Neural crest cell (in vitro differentiated cells): ENCODE data around the gene ST7. TPM values are rescaled to one million over a fixed set of nuclear protein-coding genes. Genes with fewer than 3 reads are reported as not detected.

Experiments used
- DNase-seq: peaks from one replicate; pipeline ENCODE4 v3.0.0; 2021; ENCODE audit warnings: low read depth, mixed read lengths, low spot score
- H3K27ac Mint-ChIP-seq: one replicate; pipeline ENCODE4 v1.8.0; 2021; ENCODE audit warnings: mild to moderate bottlenecking, mixed read lengths; ENCODE audit not compliant: unreplicated experiment
- H3K27me3 Mint-ChIP-seq: 2 replicates; pipeline ENCODE4 v1.8.0; 2021; ENCODE audit warnings: low read depth, mild to moderate bottlenecking, mixed read lengths
- H3K36me3 Mint-ChIP-seq: 2 replicates; pipeline ENCODE4 v1.8.0; 2021; ENCODE audit warnings: low read depth, mild to moderate bottlenecking, mixed read lengths
- H3K4me1 Mint-ChIP-seq: 2 replicates; pipeline ENCODE4 v1.8.0; 2021; ENCODE audit warnings: mixed read lengths
- H3K4me3 Mint-ChIP-seq: one replicate; pipeline ENCODE4 v1.8.0; 2021; ENCODE audit warnings: mild to moderate bottlenecking, mixed read lengths
- H3K9me3 Mint-ChIP-seq: 2 replicates; pipeline ENCODE4 v1.8.0; 2021; ENCODE audit warnings: mixed read lengths
- total RNA-seq: library from RNA; stranded (reverse); gene quantifications from 2 replicates; pipeline ENCODE4 v1.2.1, GENCODE V29; 2021
- TF ChIP-seq, protein P1 (sequence below): fragments of 200-600 bp; sonication (generic); conservative IDR thresholded peaks from 2 replicates; pipeline ENCODE4 v1.5.0; 2021; ENCODE audit warnings: antibody characterized with exemption, mild to moderate bottlenecking

Gene ST7
- total RNA-seq, 1 donor from 2014 or later = 22.4 TPM

DNA sequence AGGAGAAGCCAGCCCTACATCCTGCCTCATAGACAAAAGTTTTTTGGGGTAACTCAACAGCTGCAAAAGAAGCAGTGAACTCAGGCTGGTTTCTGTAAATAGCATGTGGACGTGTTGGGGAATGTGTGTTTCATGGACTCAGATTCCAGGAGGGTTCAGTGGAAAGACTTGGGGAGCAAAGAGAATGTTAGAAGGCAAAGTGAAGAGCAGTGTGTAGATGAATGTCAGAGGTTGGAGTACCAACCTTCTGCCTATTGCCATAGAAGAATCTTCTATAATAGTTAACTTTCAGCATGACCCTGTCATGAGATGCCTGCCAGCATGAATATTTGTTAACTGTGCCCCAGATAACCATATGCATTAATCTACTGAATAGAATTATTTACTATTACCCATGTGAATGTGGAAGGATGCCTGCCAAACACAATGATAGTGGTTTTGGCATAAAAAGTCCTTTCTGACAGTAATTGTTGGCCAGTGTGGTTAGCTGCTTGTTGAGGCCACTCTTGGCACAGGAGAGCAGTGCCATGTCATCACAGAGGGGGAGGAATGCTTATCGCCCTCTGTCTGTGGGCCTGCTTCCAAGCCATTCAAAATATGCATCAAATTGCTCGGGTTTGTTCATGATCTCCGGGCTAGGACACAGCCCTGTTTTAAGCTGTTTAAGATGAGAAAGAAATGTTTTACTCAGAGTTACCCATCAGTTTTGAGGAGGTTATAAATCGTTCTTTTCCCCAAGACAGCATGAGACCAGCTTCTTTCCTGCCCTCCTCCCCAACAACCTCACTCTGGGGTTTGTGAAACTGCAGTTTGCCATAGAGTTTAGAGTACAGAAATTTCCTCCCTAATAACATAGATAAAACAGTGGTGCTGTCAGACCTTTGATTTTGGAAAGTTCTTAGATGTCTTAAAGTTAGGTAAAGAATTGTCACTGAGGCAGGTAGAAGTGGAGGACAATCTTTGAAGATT is 204.2 kb downstream of the ST7 start:
- no peak for DNase-seq
- Mint-ChIP-seq H3K27ac (no peak overlapping the region), H3K9me3 (no peaks in the 10 kb centered on the region), H3K27me3 (no peaks in the 10 kb centered on the region), H3K36me3 (no peaks in the 10 kb centered on the region), H3K4me3 (no peak overlapping the region), H3K4me1 (no peaks in the 10 kb centered on the region)
- TF ChIP-seq, protein P1, sequence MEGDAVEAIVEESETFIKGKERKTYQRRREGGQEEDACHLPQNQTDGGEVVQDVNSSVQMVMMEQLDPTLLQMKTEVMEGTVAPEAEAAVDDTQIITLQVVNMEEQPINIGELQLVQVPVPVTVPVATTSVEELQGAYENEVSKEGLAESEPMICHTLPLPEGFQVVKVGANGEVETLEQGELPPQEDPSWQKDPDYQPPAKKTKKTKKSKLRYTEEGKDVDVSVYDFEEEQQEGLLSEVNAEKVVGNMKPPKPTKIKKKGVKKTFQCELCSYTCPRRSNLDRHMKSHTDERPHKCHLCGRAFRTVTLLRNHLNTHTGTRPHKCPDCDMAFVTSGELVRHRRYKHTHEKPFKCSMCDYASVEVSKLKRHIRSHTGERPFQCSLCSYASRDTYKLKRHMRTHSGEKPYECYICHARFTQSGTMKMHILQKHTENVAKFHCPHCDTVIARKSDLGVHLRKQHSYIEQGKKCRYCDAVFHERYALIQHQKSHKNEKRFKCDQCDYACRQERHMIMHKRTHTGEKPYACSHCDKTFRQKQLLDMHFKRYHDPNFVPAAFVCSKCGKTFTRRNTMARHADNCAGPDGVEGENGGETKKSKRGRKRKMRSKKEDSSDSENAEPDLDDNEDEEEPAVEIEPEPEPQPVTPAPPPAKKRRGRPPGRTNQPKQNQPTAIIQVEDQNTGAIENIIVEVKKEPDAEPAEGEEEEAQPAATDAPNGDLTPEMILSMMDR = no peak

DNA sequence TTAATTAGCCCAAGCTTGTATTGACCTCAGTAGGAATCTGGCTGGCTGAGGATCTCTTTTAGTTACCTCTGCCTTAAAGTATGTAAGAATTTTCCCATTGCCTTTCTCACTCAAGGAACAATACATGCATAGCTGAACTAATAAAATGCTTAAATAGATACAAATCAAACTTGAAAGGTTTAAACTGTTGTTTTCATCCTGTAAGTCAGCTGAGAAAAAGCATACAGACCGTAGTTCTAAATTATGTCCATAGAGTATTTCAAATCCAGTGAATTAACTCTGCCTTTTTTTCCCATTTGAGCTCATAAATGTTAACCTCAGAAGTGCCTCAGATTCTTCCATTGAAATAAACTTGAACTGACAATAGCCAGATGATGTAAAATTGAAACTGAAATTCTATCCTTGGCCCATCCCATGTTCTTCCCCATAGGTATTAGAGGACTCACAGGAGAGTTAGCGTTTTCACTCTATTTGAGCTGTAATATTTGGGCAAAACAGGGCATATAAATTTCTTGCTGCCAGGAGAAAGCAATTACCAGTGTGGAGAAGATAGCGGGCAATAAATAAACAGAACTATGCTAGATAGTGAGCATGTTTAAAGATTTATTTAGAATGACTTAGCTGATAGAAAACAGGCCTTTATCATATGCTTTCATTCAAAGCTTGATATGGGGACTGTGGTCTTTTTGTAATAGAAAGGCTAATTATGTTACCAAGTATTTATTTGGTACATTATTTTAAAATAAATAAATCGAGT is 205.8 kb downstream of the ST7 start:
- Mint-ChIP-seq H3K4me3 (no peak overlapping the region), H3K36me3 (no peaks in the 10 kb centered on the region), H3K4me1 (no peaks in the 10 kb centered on the region), H3K27me3 (no peaks in the 10 kb centered on the region), H3K27ac (no peak overlapping the region), H3K9me3 (no peaks in the 10 kb centered on the region)
- TF ChIP-seq, protein P1 = no peak
- DNase-seq = no peak

DNA sequence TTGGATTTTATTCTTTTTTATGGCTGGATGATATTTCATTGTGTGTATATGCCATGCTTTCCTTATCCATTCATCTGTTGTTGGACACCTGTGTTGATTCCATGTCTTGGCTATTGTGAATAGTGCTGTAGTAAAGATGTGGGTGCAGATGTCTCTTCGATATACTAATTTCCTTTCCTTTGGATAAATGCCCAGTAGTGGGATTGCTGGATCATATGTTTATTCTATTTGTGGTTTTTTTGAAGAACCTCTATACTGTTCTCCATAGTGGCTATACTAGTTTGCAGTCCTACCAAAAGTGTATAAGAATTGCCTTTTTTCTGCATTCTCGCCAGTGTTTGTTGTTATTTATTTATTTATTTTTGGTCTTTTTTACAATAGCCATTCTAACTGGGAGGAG is 209.8 kb downstream of the ST7 start:
- H3K4me3 Mint-ChIP-seq = no peak overlapping the region
- no peak for DNase-seq
- TF ChIP-seq, protein P1 = no peak
- no peaks in the 10 kb centered on the region for H3K27me3 Mint-ChIP-seq
- H3K9me3 Mint-ChIP-seq = no peaks in the 10 kb centered on the region
- H3K36me3 Mint-ChIP-seq = no peaks in the 10 kb centered on the region
- no peak overlapping the region for H3K27ac Mint-ChIP-seq
- no peaks in the 10 kb centered on the region for H3K4me1 Mint-ChIP-seq

DNA sequence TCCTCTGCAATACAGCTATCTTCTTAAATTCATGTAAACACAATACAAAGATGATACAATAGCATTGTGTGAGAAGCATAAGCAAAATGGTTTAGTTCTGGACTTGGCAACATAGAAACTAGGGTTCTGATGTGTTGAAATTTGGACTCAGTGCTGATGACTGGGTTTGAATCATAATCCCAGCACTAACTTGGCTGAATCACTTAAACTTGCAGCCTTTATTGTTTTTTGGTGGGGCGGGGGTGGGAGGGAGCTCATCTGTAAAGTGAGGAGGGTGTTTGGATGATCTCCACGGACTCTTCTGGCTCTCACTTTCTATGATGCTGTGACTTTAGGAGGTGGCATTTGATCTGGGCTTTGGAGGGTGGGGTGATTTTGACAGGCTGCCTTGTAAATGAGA is 211.3 kb downstream of the ST7 start:
- Mint-ChIP-seq H3K9me3 (no peaks in the 10 kb centered on the region), H3K4me3 (no peak overlapping the region), H3K27ac (no peak overlapping the region)

DNA sequence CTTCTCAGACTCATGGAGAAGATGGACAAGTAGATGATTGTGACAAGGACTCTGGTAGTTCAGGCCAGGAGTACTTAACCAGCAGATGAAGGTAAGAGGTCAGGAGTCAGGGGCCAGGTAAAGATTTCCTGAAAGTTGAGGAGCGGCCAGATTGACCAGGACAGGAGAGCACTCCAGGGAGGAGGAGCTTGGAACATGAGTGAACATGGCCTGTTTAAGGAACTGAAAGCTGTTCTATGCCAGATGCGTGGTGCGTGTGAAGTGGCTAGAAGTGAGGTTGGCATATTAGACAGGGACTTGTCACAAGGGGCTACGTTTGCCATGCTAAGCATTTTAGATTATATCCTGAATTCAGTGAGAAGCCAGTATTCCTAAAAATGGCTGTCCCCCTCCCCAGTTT is 212.4 kb downstream of the ST7 start:
- Mint-ChIP-seq H3K9me3 (no peaks in the 10 kb centered on the region), H3K27me3 (no peaks in the 10 kb centered on the region), H3K4me3 (no peak overlapping the region), H3K27ac (no peak overlapping the region), H3K4me1 (no peaks in the 10 kb centered on the region), H3K36me3 (no peaks in the 10 kb centered on the region)
- no peak for DNase-seq
- TF ChIP-seq, protein P1 = no peak

More for the DNA sequence above, 211.3 kb downstream of the ST7 start:
- no peaks in the 10 kb centered on the region for H3K36me3 Mint-ChIP-seq
- H3K27me3 Mint-ChIP-seq = no peaks in the 10 kb centered on the region
- TF ChIP-seq, protein P1 = no peak
- no peaks in the 10 kb centered on the region for H3K4me1 Mint-ChIP-seq
- DNase-seq = no peak
